DND-41 (cell line): ENCODE data around the gene IGF2BP3.

Experiments
- CTCF ChIP-seq: IDR thresholded peaks from 2 replicates; pipeline ENCODE4 v1.5.1; 2012; ENCODE audit warnings: borderline replicate concordance, low read length, moderate library complexity, mild to moderate bottlenecking; ENCODE audit not compliant: poor library complexity, severe bottlenecking; ENCODE audit errors: extremely low read depth
- EZH2 ChIP-seq: IDR thresholded peaks from 3 replicates; pipeline ENCODE4 v1.6.1; 2012; ENCODE audit warnings: borderline replicate concordance, low read depth, mild to moderate bottlenecking, moderate library complexity, low read length, inconsistent platforms; ENCODE audit not compliant: severe bottlenecking

- TF ChIP-seq CTCF (no peak), EZH2 (no peak)
Observed at GRCh38 chr7:23393636-23394035, 76.7 kb downstream of the IGF2BP3 start.
